A549 (cell line): Measurements from ENCODE around the gene CPA1. TPM values are rescaled to one million over a fixed set of nuclear protein-coding genes. Genes with fewer than 3 reads are reported as not detected.

Source experiments
- ATAC-seq, 2 experiments: fragments of 200-7000 bp in 1 of 2; fragments of >200 bp in 1 of 2; cut with Nextera tagmentation in 1 of 2; cut with Tn5 transposase in 1 of 2; 3 replicates each; pipeline versions ENCODE4 v1.8.0 to v1.9.1; 2018 to 2020; ENCODE audit warnings: mild to moderate bottlenecking in 1 of 2, moderate library complexity in 1 of 2
- CTCF ChIA-PET: fragments of 300-600 bp; sonication (Branson Sonifier 250); formaldehyde crosslinking; extraction: SDS; loops from one replicate; lab custom pipeline; 2021; ENCODE audit warnings: antibody characterized with exemption, inconsistent platforms; lab: Yijun Ruan, JAX
- POLR2A ChIA-PET: fragments of 350-600 bp; formaldehyde crosslinking; extraction: SDS; loops from one replicate; lab custom pipeline; 2021; ENCODE audit warnings: antibody characterized with exemption, inconsistent platforms; lab: Yijun Ruan, JAX
- DNase-seq, 2 experiments: peaks; one replicate each; pipeline versions ENCODE4 v3.0.0 to v3.0.0-alpha.2; 2011 to 2016; ENCODE audit warnings: low read depth in 1 of 2, low spot score in 1 of 2
- FAIRE-seq: peaks from 2 replicates; lab custom pipeline; 2011; peaks lifted over from hg19 to GRCh38; lab: Jason Lieb, UNC
- H3K27ac ChIP-seq, 2 experiments: fragments of >200 bp; sonication (Bioruptor Twin); formaldehyde crosslinking; 3 replicates each; pipeline ENCODE4 v1.5.1; 2016 to 2017
- H3K4me1 ChIP-seq: fragments of >200 bp; sonication (Bioruptor Twin); formaldehyde crosslinking; 3 replicates; pipeline ENCODE4 v1.6.1; 2016
- H3K4me2 ChIP-seq: fragments of >200 bp; sonication (Bioruptor Twin); formaldehyde crosslinking; 3 replicates; pipeline ENCODE4 v1.6.1; 2016
- H3K4me3 ChIP-seq: fragments of >200 bp; sonication (Bioruptor Twin); formaldehyde crosslinking; 3 replicates; pipeline ENCODE4 v1.5.1; 2016
- H3K9me3 ChIP-seq: fragments of >200 bp; sonication (Bioruptor Twin); formaldehyde crosslinking; 3 replicates; pipeline ENCODE4 v1.6.1; 2016
- CBX8 ChIP-seq: fragments of 200-600 bp; sonication (generic); IDR thresholded peaks from 2 replicates; pipeline ENCODE4 v1.6.1; 2016
- CEBPB ChIP-seq, 2 experiments: fragments of >200 bp in 1 of 2; sonication (Bioruptor Twin) in 1 of 2; formaldehyde crosslinking in 1 of 2; IDR thresholded peaks; 2 replicates each; pipeline ENCODE4 v1.6.1; 2012 to 2016
- CHD4 ChIP-seq: fragments of 200-600 bp; sonication (generic); IDR thresholded peaks from 2 replicates; pipeline ENCODE4 v1.6.1; 2016; ENCODE audit warnings: antibody characterized with exemption, mild to moderate bottlenecking, borderline replicate concordance
- EHMT2 ChIP-seq: fragments of 200-600 bp; sonication (generic); IDR thresholded peaks from 2 replicates; pipeline ENCODE4 v1.6.1; 2016; ENCODE audit warnings: antibody characterized with exemption, low read depth, mild to moderate bottlenecking, moderate library complexity
- EP300 ChIP-seq, 2 experiments: fragments of >200 bp; sonication (Bioruptor Twin); formaldehyde crosslinking; IDR thresholded peaks; 2 replicates in 1 of 2; 3 replicates in 1 of 2; pipeline ENCODE4 v1.6.1; 2016 to 2017
- ESRRA ChIP-seq: fragments of 150-350 bp; IDR thresholded peaks from 2 replicates; pipeline ENCODE4 v1.6.1; 2014; ENCODE audit warnings: mild to moderate bottlenecking, low read length, borderline replicate concordance
- FOSB ChIP-seq: fragments of 250-450 bp; sonication (Bioruptor Pico); IDR thresholded peaks from 2 replicates; pipeline ENCODE4 v1.5.0; 2020; ENCODE audit warnings: mild to moderate bottlenecking, moderate library complexity
- FOSL2 ChIP-seq, 2 experiments: fragments of 450-650 bp in 1 of 2; fragments of >200 bp in 1 of 2; sonication (Bioruptor Twin) in 1 of 2; formaldehyde crosslinking; IDR thresholded peaks; 2 replicates each; pipeline versions ENCODE4 v1.5.0 to v1.6.1; 2016 to 2020; ENCODE audit warnings: mild to moderate bottlenecking in 1 of 2, moderate library complexity in 1 of 2
- FOXS1 ChIP-seq: fragments of 250-450 bp; sonication (Bioruptor Pico); IDR thresholded peaks from 2 replicates; pipeline ENCODE4 v1.5.0; 2020; ENCODE audit warnings: mild to moderate bottlenecking, moderate library complexity
- HOXA7 ChIP-seq: fragments of 250-450 bp; sonication (Bioruptor Pico); IDR thresholded peaks from 2 replicates; pipeline ENCODE4 v1.5.0; 2020; ENCODE audit warnings: mild to moderate bottlenecking, moderate library complexity
- HOXB5 ChIP-seq: fragments of 250-450 bp; sonication (Bioruptor Pico); IDR thresholded peaks from 2 replicates; pipeline ENCODE4 v1.5.0; 2020; ENCODE audit warnings: mild to moderate bottlenecking, moderate library complexity
- JUNB ChIP-seq: fragments of >200 bp; sonication (Bioruptor Twin); formaldehyde crosslinking; IDR thresholded peaks from 2 replicates; pipeline ENCODE4 v1.6.1; 2016
- KDM1A ChIP-seq: fragments of 200-600 bp; sonication (generic); IDR thresholded peaks from 2 replicates; pipeline ENCODE4 v1.6.1; 2016; ENCODE audit warnings: low read depth, mild to moderate bottlenecking
- KDM5A ChIP-seq: fragments of 200-600 bp; sonication (generic); IDR thresholded peaks from 2 replicates; pipeline ENCODE4 v1.6.1; 2016; ENCODE audit warnings: antibody characterized with exemption, mild to moderate bottlenecking
- MAFK ChIP-seq: fragments of 450-650 bp; IDR thresholded peaks from 2 replicates; pipeline ENCODE4 v1.6.1; 2014; ENCODE audit not compliant: partially characterized antibody
- NFE2L2 ChIP-seq: fragments of 150-350 bp; conservative IDR thresholded peaks from 2 replicates; pipeline ENCODE4 v1.6.1; 2014; ENCODE audit warnings: low read length
- POLR2AphosphoS2 ChIP-seq: conservative IDR thresholded peaks from 2 replicates; pipeline ENCODE4 v1.6.1; 2012; ENCODE audit warnings: low read length, improper control_type of control experiment, inconsistent platforms
- RAD21 ChIP-seq, 2 experiments: fragments of >200 bp in 1 of 2; sonication (Bioruptor Twin) in 1 of 2; formaldehyde crosslinking in 1 of 2; IDR thresholded peaks in 1 of 2; conservative IDR thresholded peaks in 1 of 2; 2 replicates in 1 of 2; 3 replicates in 1 of 2; pipeline ENCODE4 v1.6.1; 2012 to 2018; ENCODE audit warnings: inconsistent platforms in 1 of 2
- RNF2 ChIP-seq: fragments of 200-600 bp; sonication (generic); IDR thresholded peaks from 2 replicates; pipeline ENCODE4 v1.6.1; 2016; ENCODE audit warnings: low read depth, mild to moderate bottlenecking, antibody characterized with exemption, moderate library complexity, borderline replicate concordance
- SMC3 ChIP-seq: fragments of >200 bp; sonication (Bioruptor Twin); formaldehyde crosslinking; IDR thresholded peaks from 3 replicates; pipeline ENCODE4 v1.6.1; 2018; ENCODE audit warnings: inconsistent platforms
- SREBF2 ChIP-seq: fragments of 450-650 bp; IDR thresholded peaks from 2 replicates; pipeline ENCODE4 v1.6.1; 2014; ENCODE audit warnings: mild to moderate bottlenecking, moderate library complexity
- TP53 ChIP-seq: fragments of 250-450 bp; sonication (Bioruptor Pico); IDR thresholded peaks from 2 replicates; pipeline ENCODE4 v1.5.0; 2021; ENCODE audit warnings: mild to moderate bottlenecking, moderate library complexity
- WGBS: methylation state at CpG from one replicate; pipeline ENCODE4 v1.1.6; 2017; ENCODE audit errors: missing lambda C conversion rate; 5-methylcytosine and 5-hydroxymethylcytosine counted together
- polyA plus RNA-seq, 4 experiments: library from polyadenylated mRNA; depleted of rRNA in 3 of 4; stranded (reverse); fragments of >200 nt; fragmentation: RNase III in 1 of 4; extraction: RNeasy Plus Mini Kit Qiagen cat#74134 plus additional on column Dnase treatment in 1 of 4; gene quantifications; 2 replicates in 3 of 4; 3 replicates in 1 of 4; pipeline ENCODE4 v1.2.3, GENCODE V29; 2011 to 2017
- TF ChIP-seq, protein P1 (sequence below): fragments of 450-650 bp; IDR thresholded peaks from 2 replicates; pipeline ENCODE4 v1.6.1; 2014; ENCODE audit warnings: antibody characterized with exemption
- TF ChIP-seq, protein P2 (sequence below): fragments of >200 bp; sonication (Bioruptor Twin); formaldehyde crosslinking; IDR thresholded peaks from 2 replicates; pipeline ENCODE4 v1.6.1; 2016
- TF ChIP-seq, protein P3 (sequence below): fragments of >200 bp; sonication (Bioruptor Twin); formaldehyde crosslinking; IDR thresholded peaks from 3 replicates; pipeline ENCODE4 v1.5.1; 2016
- TF ChIP-seq, protein P4 (sequence below): fragments of 200-600 bp; sonication (generic); IDR thresholded peaks from 2 replicates; pipeline ENCODE4 v1.6.1; 2016; ENCODE audit warnings: antibody characterized with exemption, mild to moderate bottlenecking, moderate library complexity

Gene CPA1
- polyA plus RNA-seq, 2 of the 4 experiments (the other 2 are of a cell fraction): not detected

DNA sequence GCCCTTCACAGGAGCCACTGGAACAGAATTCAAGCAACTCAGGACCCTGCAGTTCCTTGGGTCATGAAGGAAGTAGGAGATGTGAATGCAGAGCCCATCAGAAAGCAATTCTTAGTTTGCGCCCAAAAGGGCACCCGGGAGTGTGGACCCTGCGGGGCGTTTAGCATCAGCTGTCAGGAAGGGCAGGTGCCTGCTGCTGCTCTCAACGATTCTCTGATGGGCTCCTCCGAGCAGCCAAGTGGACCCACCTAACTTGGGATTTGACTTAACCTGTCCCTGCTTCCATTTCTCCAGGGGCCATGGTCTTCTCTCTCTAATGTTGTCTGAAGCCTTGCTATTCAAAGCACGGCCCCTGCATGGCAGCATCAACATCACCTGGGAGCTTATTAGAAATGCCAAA lies 18.6 kb upstream of the CPA1 start:
- no peak for ATAC-seq
- FAIRE-seq: no peak
- Histone ChIP-seq H3K4me1 (peaks cover 27% of the 10 kb centered on the region), H3K9me3 (peaks cover 18% of the 10 kb centered on the region; the same call in 2 of the 3 replicates), H3K4me3 (no peak overlapping the region), H3K4me2 (no peak overlapping the region), H3K27ac (no peak overlapping the region)
- WGBS: 68% methylated on average over 7 of the region's 7 CpGs
- TF ChIP-seq, protein P1, sequence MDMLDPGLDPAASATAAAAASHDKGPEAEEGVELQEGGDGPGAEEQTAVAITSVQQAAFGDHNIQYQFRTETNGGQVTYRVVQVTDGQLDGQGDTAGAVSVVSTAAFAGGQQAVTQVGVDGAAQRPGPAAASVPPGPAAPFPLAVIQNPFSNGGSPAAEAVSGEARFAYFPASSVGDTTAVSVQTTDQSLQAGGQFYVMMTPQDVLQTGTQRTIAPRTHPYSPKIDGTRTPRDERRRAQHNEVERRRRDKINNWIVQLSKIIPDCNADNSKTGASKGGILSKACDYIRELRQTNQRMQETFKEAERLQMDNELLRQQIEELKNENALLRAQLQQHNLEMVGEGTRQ: no peak
- TF ChIP-seq FOXS1 (CRISPR knock-in tag): no peak
- no peak for TF ChIP-seq CHD4
- no peak for TF ChIP-seq HOXB5 (CRISPR knock-in tag)
- CTCF ChIA-PET: no interaction called here
- no peak for DNase-seq
- POLR2A ChIA-PET: no interaction called here

DNA sequence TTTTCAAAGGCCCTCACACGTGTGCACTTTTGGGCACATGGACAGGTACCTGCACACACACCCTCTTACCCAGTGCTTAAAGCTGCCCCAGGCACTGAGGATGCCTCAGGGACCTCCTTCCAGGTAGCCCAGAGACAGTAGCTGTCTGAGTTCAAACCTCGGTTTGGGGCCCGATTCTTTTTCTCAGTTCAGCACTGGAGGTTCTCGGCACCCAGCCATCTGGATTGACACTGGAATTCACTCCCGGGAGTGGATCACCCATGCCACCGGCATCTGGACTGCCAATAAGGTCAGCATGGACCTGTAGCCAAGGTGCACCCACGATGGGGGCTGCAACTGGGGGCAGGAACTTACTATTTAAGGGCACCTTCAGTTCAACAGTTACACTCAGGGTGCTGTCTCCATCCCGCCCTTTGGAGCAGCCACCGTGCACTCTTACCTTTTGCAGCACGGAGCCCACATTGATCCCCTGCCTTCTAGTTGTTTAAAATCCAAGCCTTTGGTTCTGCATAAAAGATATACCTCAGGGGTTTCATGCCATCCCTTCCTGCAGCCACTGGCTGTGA lies 18.0 kb upstream of the CPA1 start:
- ChIA-PET POLR2A (no interaction called here), CTCF (interaction anchor here (1.0 kb wide), 1 partner anchor 71 kb away, joined by 3 read pairs; no protein-coding TSS in a partner anchor)
- DNase-seq: no peak
- 81% methylated on average over 9 of the region's 10 CpGs for WGBS
- H3K4me2 ChIP-seq: no peak overlapping the region
- peaks cover 20% of the 10 kb centered on the region for H3K4me1 ChIP-seq
- peaks cover 18% of the 10 kb centered on the region; the same call in 2 of the 3 replicates for H3K9me3 ChIP-seq
- ATAC-seq: no peak
- H3K27ac ChIP-seq: no peak overlapping the region
- FAIRE-seq: no peak
- no peak for TF ChIP-seq JUNB
- TF ChIP-seq RNF2: no peak
- TF ChIP-seq SMC3: no peak
- no peak for TF ChIP-seq CEBPB (IDR thresholded peaks at IDR 0.05)
- no peak for TF ChIP-seq CHD4
- TF ChIP-seq SREBF2: no peak
- TF ChIP-seq TP53 (CRISPR knock-in tag): no peak
- TF ChIP-seq, protein P2, sequence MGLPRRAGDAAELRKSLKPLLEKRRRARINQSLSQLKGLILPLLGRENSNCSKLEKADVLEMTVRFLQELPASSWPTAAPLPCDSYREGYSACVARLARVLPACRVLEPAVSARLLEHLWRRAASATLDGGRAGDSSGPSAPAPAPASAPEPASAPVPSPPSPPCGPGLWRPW: no peak
- TF ChIP-seq EP300 (IDR thresholded peaks at IDR 0.05): no peak
- no peak for TF ChIP-seq CBX8
- TF ChIP-seq EHMT2: no peak
- no peak for TF ChIP-seq POLR2AphosphoS2
- TF ChIP-seq HOXA7 (CRISPR knock-in tag): no peak
- no peak for TF ChIP-seq NFE2L2
- TF ChIP-seq FOXS1 (CRISPR knock-in tag): no peak
- no peak overlapping the region for H3K4me3 ChIP-seq

DNA sequence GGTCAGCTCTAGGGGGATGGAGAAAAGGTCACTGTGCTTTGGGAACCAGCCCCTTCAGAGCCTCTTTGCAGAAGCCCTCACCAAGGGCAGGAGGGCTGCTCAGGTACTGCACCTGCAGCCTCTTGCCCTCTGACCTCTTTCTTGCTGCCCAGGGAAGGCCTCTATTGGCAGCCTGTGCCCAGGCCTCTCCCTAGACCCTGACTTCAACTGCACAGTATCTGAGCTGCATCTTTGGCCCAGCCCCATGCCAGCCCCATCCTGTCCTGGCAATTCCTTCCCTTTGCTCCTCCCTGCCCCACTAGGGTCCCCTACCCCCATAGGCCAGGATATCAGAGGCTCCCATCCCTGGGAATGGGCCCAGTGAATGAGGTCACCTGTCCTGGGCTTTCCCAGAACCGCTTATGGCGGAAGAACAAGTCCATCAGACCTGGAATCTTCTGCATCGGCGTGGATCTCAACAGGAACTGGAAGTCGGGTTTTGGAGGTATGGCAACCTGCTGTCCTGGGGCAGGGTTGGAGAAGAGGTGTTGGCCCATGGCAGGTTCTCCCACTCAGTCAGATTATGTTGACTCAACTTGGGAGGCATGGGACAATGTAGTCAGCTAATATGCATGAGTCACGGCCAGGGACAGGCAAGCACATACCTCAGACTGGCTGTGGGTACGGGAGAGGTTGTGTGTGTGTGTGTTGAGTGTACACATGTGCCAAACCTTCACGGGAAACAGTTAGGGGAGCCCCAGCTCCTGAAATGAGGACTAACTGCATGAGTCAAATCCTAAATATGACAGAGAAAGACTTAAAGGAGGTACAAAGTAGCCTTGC lies 17.1 kb upstream of the CPA1 start:
- CTCF ChIA-PET: interaction anchor here (0.6 to 1.0 kb wide), 2 partner anchors 29 to 72 kb away, joined by 3 read pairs; no protein-coding TSS in a partner anchor
- peak overlapping the region; percentile 22 to 63; a peak in 5 of 6 replicates for H3K27ac ChIP-seq
- peaks cover 18% of the 10 kb centered on the region for H3K4me1 ChIP-seq
- ATAC-seq (peak; percentile 86 to 91), DNase-seq (peak; percentile 62 to 76), FAIRE-seq (no peak)
- H3K4me3 ChIP-seq: no peak overlapping the region
- WGBS: 56% methylated on average over 8 of the region's 8 CpGs
- H3K4me2 ChIP-seq: peak overlapping the region; percentile 28
- peaks cover 18% of the 10 kb centered on the region; the same call in 2 of the 3 replicates for H3K9me3 ChIP-seq
- POLR2A ChIA-PET: interaction anchor here (1.0 kb wide), 1 partner anchor 35 kb away, joined by 7 read pairs; no protein-coding TSS in a partner anchor
- TF ChIP-seq KDM1A (no peak), EHMT2 (no peak), KDM5A (no peak), FOSL2 (IDR thresholded peaks at IDR 0.05) (peak; percentile 28; the same call in 1 of the 2 replicates), FOSL2 (CRISPR knock-in tag; IDR thresholded peaks at IDR 0.05) (peak; percentile 74), RAD21 (conservative IDR thresholded peaks at IDR 0.05 in 1 of 2, IDR thresholded peaks at IDR 0.05 in 1 of 2) (no peak), FOSB (CRISPR knock-in tag) (no peak), CEBPB (IDR thresholded peaks at IDR 0.05) (no peak), ESRRA (no peak), MAFK (no peak), SMC3 (no peak)
- TF ChIP-seq, protein P3, sequence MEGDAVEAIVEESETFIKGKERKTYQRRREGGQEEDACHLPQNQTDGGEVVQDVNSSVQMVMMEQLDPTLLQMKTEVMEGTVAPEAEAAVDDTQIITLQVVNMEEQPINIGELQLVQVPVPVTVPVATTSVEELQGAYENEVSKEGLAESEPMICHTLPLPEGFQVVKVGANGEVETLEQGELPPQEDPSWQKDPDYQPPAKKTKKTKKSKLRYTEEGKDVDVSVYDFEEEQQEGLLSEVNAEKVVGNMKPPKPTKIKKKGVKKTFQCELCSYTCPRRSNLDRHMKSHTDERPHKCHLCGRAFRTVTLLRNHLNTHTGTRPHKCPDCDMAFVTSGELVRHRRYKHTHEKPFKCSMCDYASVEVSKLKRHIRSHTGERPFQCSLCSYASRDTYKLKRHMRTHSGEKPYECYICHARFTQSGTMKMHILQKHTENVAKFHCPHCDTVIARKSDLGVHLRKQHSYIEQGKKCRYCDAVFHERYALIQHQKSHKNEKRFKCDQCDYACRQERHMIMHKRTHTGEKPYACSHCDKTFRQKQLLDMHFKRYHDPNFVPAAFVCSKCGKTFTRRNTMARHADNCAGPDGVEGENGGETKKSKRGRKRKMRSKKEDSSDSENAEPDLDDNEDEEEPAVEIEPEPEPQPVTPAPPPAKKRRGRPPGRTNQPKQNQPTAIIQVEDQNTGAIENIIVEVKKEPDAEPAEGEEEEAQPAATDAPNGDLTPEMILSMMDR: no peak
- TF ChIP-seq, protein P4, sequence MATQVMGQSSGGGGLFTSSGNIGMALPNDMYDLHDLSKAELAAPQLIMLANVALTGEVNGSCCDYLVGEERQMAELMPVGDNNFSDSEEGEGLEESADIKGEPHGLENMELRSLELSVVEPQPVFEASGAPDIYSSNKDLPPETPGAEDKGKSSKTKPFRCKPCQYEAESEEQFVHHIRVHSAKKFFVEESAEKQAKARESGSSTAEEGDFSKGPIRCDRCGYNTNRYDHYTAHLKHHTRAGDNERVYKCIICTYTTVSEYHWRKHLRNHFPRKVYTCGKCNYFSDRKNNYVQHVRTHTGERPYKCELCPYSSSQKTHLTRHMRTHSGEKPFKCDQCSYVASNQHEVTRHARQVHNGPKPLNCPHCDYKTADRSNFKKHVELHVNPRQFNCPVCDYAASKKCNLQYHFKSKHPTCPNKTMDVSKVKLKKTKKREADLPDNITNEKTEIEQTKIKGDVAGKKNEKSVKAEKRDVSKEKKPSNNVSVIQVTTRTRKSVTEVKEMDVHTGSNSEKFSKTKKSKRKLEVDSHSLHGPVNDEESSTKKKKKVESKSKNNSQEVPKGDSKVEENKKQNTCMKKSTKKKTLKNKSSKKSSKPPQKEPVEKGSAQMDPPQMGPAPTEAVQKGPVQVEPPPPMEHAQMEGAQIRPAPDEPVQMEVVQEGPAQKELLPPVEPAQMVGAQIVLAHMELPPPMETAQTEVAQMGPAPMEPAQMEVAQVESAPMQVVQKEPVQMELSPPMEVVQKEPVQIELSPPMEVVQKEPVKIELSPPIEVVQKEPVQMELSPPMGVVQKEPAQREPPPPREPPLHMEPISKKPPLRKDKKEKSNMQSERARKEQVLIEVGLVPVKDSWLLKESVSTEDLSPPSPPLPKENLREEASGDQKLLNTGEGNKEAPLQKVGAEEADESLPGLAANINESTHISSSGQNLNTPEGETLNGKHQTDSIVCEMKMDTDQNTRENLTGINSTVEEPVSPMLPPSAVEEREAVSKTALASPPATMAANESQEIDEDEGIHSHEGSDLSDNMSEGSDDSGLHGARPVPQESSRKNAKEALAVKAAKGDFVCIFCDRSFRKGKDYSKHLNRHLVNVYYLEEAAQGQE: no peak
